Nephron progenitor cell (in vitro differentiated cells): Measurements from ENCODE around the gene EPB41L4A.

ENCODE experiments used
- DNase-seq: peaks from one replicate; pipeline ENCODE4 v3.0.0; 2021
- H3K27ac Mint-ChIP-seq: 2 replicates; pipeline ENCODE4 v1.8.0; 2021; ENCODE audit warnings: mild to moderate bottlenecking, moderate library complexity, mixed read lengths
- H3K27me3 Mint-ChIP-seq: 2 replicates; pipeline ENCODE4 v1.8.0; 2021; ENCODE audit warnings: mild to moderate bottlenecking, low read depth, mixed read lengths; ENCODE audit not compliant: poor library complexity
- H3K36me3 Mint-ChIP-seq: 2 replicates; pipeline ENCODE4 v1.8.0; 2021; ENCODE audit warnings: low read depth, mixed read lengths
- H3K4me1 Mint-ChIP-seq: 2 replicates; pipeline ENCODE4 v1.8.0; 2021; ENCODE audit warnings: mixed read lengths
- H3K4me3 Mint-ChIP-seq: 2 replicates; pipeline ENCODE4 v1.8.0; 2021; ENCODE audit warnings: mild to moderate bottlenecking, moderate library complexity, mixed read lengths
- H3K9me3 Mint-ChIP-seq: 2 replicates; pipeline ENCODE4 v1.8.0; 2021; ENCODE audit warnings: mild to moderate bottlenecking, moderate library complexity, mixed read lengths
- CTCF ChIP-seq: fragments of 200-600 bp; sonication (generic); IDR thresholded peaks from 2 replicates; pipeline ENCODE4 v1.5.0; 2021; ENCODE audit warnings: antibody characterized with exemption

The EPB41L4A gene

GRCh38 chr5:112141582-112141981 is 277.5 kb downstream of the EPB41L4A start:
- H3K4me1 Mint-ChIP-seq = no peaks in the 10 kb centered on the region
- DNase-seq = no peak
- no peaks in the 10 kb centered on the region for H3K27me3 Mint-ChIP-seq
- no peaks in the 10 kb centered on the region for H3K36me3 Mint-ChIP-seq
- no peak overlapping the region for H3K4me3 Mint-ChIP-seq
- no peak for TF ChIP-seq CTCF
- no peak overlapping the region for H3K27ac Mint-ChIP-seq
- no peaks in the 10 kb centered on the region for H3K9me3 Mint-ChIP-seq

GRCh38 chr5:112138526-112138925 is 280.6 kb downstream of the EPB41L4A start:
- no peak for TF ChIP-seq CTCF
- no peaks in the 10 kb centered on the region for H3K36me3 Mint-ChIP-seq
- H3K27me3 Mint-ChIP-seq = no peaks in the 10 kb centered on the region
- H3K4me1 Mint-ChIP-seq = no peaks in the 10 kb centered on the region
- DNase-seq = no peak
- no peaks in the 10 kb centered on the region for H3K9me3 Mint-ChIP-seq
- H3K4me3 Mint-ChIP-seq = no peak overlapping the region
- no peak overlapping the region for H3K27ac Mint-ChIP-seq

- no peaks in the 10 kb centered on the region for H3K27me3 Mint-ChIP-seq
- no peak overlapping the region for H3K27ac Mint-ChIP-seq
- peaks cover 3% of the 10 kb centered on the region for H3K9me3 Mint-ChIP-seq
- no peak overlapping the region for H3K4me3 Mint-ChIP-seq
- H3K36me3 Mint-ChIP-seq = no peaks in the 10 kb centered on the region
- no peaks in the 10 kb centered on the region for H3K4me1 Mint-ChIP-seq
- no peak for DNase-seq
- TF ChIP-seq CTCF = no peak
Measured at GRCh38 chr5:112136773-112137172, 282.3 kb downstream of the EPB41L4A start.

- H3K4me3 Mint-ChIP-seq = no peak overlapping the region
- no peak for TF ChIP-seq CTCF
- peaks cover 3% of the 10 kb centered on the region for H3K9me3 Mint-ChIP-seq
- H3K36me3 Mint-ChIP-seq = no peaks in the 10 kb centered on the region
- no peak overlapping the region for H3K27ac Mint-ChIP-seq
- no peaks in the 10 kb centered on the region for H3K4me1 Mint-ChIP-seq
- no peak for DNase-seq
- peaks cover 3% of the 10 kb centered on the region for H3K27me3 Mint-ChIP-seq
Measured at GRCh38 chr5:112127861-112128260, 291.2 kb downstream of the EPB41L4A start.

GRCh38 chr5:112126982-112127381 is 292.1 kb downstream of the EPB41L4A start:
- Mint-ChIP-seq H3K27me3 (peaks cover 3% of the 10 kb centered on the region), H3K4me1 (no peaks in the 10 kb centered on the region), H3K9me3 (no peaks in the 10 kb centered on the region), H3K4me3 (no peak overlapping the region), H3K36me3 (no peaks in the 10 kb centered on the region), H3K27ac (no peak overlapping the region)
- no peak for TF ChIP-seq CTCF
- DNase-seq = no peak

- Mint-ChIP-seq H3K27ac (no peak overlapping the region), H3K9me3 (peaks cover 7% of the 10 kb centered on the region), H3K27me3 (peaks cover 3% of the 10 kb centered on the region), H3K4me3 (no peak overlapping the region), H3K36me3 (no peaks in the 10 kb centered on the region), H3K4me1 (no peaks in the 10 kb centered on the region)
- no peak for TF ChIP-seq CTCF
- no peak for DNase-seq
Measured at GRCh38 chr5:112125903-112126302, 293.2 kb downstream of the EPB41L4A start.
